Measurements from ENCODE around the gene KLHL25. TPM values are rescaled to one million over a fixed set of nuclear protein-coding genes. Genes with fewer than 3 reads are reported as not detected.

Gene KLHL25
- total RNA-seq, 1 donor: 4.3 TPM

DNA sequence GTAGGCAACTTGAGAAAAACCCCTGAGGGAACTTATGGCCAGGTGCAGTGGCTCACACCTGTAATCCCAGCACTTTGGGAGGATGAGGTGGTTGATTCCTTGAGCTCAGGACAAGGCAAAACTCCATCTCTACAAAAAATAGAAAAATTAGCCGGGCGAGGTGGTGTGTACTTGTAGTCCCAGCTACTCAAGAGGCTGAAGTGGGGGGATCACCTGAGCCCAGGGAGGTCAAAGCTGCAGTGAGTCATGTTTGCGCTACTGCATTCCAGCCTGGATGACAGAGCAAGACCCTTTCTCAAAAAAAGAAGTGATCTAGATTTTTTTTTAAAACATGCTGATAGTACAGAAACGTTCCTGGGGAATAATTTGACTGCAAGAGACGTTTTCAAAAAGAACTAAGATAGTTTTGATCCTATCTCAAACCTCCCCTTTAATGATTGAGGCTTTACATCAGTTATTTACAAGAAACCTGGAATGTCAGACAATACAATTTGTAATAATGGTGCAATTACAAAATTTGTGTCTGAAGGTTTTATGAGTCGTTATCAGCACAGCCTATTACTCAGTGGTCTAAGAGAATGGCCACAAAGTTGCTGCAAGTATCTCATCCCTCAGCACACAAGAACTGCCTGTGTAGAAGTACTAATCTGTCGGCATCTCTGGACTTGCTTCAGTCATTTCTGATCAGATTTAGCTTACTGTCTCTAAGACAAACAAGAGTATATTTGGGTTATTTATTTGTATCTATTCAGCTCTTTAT, 32.2 kb upstream of the KLHL25 start:
- TF ChIP-seq, protein P1, sequence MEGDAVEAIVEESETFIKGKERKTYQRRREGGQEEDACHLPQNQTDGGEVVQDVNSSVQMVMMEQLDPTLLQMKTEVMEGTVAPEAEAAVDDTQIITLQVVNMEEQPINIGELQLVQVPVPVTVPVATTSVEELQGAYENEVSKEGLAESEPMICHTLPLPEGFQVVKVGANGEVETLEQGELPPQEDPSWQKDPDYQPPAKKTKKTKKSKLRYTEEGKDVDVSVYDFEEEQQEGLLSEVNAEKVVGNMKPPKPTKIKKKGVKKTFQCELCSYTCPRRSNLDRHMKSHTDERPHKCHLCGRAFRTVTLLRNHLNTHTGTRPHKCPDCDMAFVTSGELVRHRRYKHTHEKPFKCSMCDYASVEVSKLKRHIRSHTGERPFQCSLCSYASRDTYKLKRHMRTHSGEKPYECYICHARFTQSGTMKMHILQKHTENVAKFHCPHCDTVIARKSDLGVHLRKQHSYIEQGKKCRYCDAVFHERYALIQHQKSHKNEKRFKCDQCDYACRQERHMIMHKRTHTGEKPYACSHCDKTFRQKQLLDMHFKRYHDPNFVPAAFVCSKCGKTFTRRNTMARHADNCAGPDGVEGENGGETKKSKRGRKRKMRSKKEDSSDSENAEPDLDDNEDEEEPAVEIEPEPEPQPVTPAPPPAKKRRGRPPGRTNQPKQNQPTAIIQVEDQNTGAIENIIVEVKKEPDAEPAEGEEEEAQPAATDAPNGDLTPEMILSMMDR (IDR thresholded peaks at IDR 0.05; ENCODE audit: insufficient read depth, low read depth, low read length): no peak

DNA sequence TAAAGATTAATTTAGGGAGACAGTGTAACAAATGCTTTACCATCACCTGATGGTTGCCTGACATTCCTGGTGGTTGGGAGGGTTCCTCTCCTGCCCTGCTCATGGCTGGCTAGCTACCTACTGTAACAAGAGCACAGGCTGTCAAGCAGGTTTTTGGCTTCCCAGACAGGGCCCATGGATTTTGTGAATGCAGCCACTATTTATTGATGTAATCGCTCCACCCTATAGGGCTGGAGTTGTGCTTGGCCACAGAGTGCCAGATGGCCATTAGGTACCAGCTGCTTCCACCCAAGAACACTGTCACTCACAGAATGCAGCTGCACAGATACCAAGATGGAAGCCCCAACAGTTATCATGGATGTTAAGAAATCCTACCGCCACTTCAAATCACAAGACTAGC, 31.0 kb upstream of the KLHL25 start:
- TF ChIP-seq, protein P1 (IDR thresholded peaks at IDR 0.05; ENCODE audit: insufficient read depth, low read depth, low read length): no peak

More for the DNA sequence above, 32.2 kb upstream of the KLHL25 start:
- peak; percentile 42 for DNase-seq (ENCODE audit: low read depth)
- H3K4me3 ChIP-seq (ENCODE audit: low read depth, low read length): no peak overlapping the region

DNA sequence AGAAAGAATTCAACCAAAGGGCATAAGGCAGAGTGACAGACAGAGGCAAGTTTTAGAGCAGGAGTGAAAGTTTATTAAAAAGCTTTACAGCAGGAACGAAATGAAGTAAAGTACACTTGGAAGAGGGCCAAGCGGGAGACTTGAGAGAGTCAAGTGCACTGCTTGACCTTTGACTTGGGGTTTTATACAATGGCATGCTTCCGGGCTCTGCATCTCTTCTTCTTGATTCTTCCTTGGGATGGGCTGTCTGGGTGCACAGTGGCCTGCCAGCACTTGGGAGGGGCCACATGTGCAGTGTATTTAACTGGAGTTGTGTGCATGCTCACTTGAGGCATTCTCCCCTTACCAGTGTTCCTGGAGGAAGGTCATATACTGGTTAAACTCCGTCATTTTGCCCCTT, 30.4 kb upstream of the KLHL25 start:
- no peak overlapping the region for H3K4me3 ChIP-seq (ENCODE audit: low read depth, low read length)
- TF ChIP-seq, protein P1 (IDR thresholded peaks at IDR 0.05; ENCODE audit: insufficient read depth, low read depth, low read length): no peak
- DNase-seq (ENCODE audit: low read depth): no peak

More for the DNA sequence above, 31.0 kb upstream of the KLHL25 start:
- DNase-seq (ENCODE audit: low read depth): no peak
- no peak overlapping the region for H3K4me3 ChIP-seq (ENCODE audit: low read depth, low read length)

DNA sequence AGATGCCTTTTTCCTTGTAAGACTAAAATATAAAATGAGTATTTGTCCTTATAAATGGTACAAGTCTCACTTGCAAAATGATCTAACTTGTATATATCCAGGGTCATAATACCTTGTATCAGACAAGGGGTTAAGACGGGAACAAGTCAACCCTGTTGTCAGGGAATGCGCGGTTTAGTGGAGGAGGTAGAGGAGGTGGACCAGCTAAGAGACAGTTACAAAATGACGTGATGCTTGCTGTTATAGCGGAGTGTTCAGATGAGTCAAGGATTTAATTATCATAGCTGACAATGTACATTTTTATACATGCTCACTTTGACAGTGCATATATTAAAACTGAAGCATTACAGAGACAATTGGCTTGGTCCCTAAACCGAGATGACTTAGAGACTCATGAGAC, 26.8 kb upstream of the KLHL25 start:
- no peak for DNase-seq (ENCODE audit: low read depth)
- no peak overlapping the region for H3K4me3 ChIP-seq (ENCODE audit: low read depth, low read length)
- TF ChIP-seq, protein P1 (IDR thresholded peaks at IDR 0.05; ENCODE audit: insufficient read depth, low read depth, low read length): no peak

DNA sequence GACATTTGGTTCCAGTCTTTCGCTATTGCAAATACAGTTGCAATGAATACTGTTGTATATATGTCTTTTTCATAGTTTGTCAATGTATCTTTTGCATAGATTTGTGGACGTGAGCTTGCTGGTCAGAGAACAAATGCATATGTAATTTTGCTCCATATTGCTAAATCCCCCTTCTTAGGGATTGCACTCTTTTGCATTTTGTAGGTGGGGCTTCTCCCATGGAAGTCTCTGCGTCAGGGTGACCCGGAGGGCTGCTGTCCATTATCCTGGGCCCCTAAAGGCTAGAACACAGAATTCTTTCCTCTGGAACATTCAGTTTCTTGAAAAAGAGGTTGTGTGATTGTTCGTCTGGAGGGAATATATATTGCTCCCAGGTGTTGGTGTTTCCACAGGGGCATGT, 25.2 kb upstream of the KLHL25 start:
- TF ChIP-seq, protein P1 (IDR thresholded peaks at IDR 0.05; ENCODE audit: insufficient read depth, low read depth, low read length): no peak
- H3K4me3 ChIP-seq (ENCODE audit: low read depth, low read length): no peak overlapping the region
- DNase-seq (ENCODE audit: low read depth): no peak

DNA sequence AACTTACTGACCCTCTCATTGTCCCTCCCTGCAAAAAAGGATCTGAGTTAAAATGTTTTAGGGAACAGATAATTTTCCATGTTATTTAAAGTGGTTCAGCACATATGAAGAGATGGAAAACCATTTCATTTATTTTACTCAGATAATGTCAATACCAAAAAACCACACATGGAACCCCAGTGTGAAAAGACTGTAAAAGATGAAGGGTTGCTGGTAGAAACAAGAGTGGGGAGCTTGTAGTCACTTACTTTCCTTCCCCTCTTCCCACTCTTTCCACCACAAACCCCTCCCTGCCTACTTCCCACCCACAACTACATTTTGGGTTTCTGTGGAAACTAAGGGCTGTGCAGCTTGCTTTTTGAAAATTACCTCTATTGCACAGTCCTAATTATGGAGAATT, 18.5 kb upstream of the KLHL25 start:
- TF ChIP-seq, protein P1 (IDR thresholded peaks at IDR 0.05; ENCODE audit: insufficient read depth, low read depth, low read length): no peak
- no peak for DNase-seq (ENCODE audit: low read depth)
- H3K4me3 ChIP-seq (ENCODE audit: low read depth, low read length): no peak overlapping the region

DNA sequence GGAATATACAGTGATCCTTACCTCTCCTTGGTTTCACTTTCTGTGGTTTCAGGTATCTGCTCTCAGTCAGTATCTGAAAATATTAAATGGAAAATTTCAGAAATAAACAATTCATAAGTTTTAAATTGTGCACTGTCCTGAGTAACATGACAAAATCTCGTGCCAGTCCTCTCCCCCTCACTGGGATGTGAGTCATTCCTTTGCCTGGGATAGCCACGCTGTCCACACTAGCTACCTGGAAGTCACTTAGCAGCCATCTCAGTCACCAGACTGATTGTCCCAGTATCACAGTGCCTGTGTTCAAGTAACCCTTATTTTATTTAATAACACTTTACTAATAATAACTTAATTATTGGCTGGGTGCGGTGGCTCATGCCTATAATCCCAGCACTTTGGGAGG, 15.3 kb upstream of the KLHL25 start:
- H3K4me3 ChIP-seq (ENCODE audit: low read depth, low read length): no peak overlapping the region
- peak; percentile 31 for DNase-seq (ENCODE audit: low read depth)
- TF ChIP-seq, protein P1 (IDR thresholded peaks at IDR 0.05; ENCODE audit: insufficient read depth, low read depth, low read length): no peak
